Hepatocyte (in vitro differentiated cells): ENCODE data around the gene HOXA11. TPM values are rescaled to one million over a fixed set of nuclear protein-coding genes. Genes with fewer than 3 reads are reported as not detected.

Source experiments
- DNase-seq: peaks from one replicate; pipeline ENCODE4 v3.0.0-alpha.2; 2016; ENCODE audit warnings: low spot score
- H2AFZ ChIP-seq: fragments of 200-600 bp; sonication (generic); 2 replicates; pipeline ENCODE4 v1.6.0; 2016; ENCODE audit warnings: antibody characterized with exemption, mild to moderate bottlenecking
- H3K27ac ChIP-seq: fragments of 200-600 bp; sonication (generic); 2 replicates; pipeline ENCODE4 v1.5.1; 2016; ENCODE audit warnings: mild to moderate bottlenecking
- H3K27me3 ChIP-seq: fragments of 200-600 bp; sonication (generic); 2 replicates; pipeline ENCODE4 v1.6.1; 2016
- H3K36me3 ChIP-seq: fragments of 200-600 bp; sonication (generic); replicated peaks from 2 replicates; pipeline ENCODE4 v1.5.1; 2016; ENCODE audit warnings: low read depth; ENCODE audit not compliant: insufficient read depth
- H3K4me1 ChIP-seq: fragments of 200-600 bp; sonication (generic); 2 replicates; pipeline ENCODE4 v1.5.1; 2016; ENCODE audit warnings: mild to moderate bottlenecking, moderate library complexity; ENCODE audit not compliant: insufficient read depth
- H3K4me2 ChIP-seq: fragments of 200-600 bp; sonication (generic); 2 replicates; pipeline ENCODE4 v1.6.0; 2016
- H3K4me3 ChIP-seq: fragments of 200-600 bp; sonication (generic); 2 replicates; pipeline ENCODE4 v1.5.1; 2016; ENCODE audit warnings: mild to moderate bottlenecking
- H3K79me2 ChIP-seq: fragments of 200-600 bp; sonication (generic); 2 replicates; pipeline ENCODE4 v1.6.0; 2017; ENCODE audit warnings: mild to moderate bottlenecking
- H3K9me2 ChIP-seq: fragments of 200-600 bp; sonication (generic); replicated peaks from 2 replicates; pipeline ENCODE4 v1.6.0; 2017; ENCODE audit warnings: mild to moderate bottlenecking; ENCODE audit not compliant: insufficient read depth
- H3K9me3 ChIP-seq: fragments of 200-600 bp; sonication (generic); 2 replicates; pipeline ENCODE4 v1.5.1; 2016; ENCODE audit warnings: low read depth, mild to moderate bottlenecking
- H4K20me1 ChIP-seq: fragments of 200-600 bp; sonication (generic); 2 replicates; pipeline ENCODE4 v1.6.0; 2016; ENCODE audit warnings: mild to moderate bottlenecking; ENCODE audit not compliant: insufficient read depth, poor library complexity, severe bottlenecking
- CTCF ChIP-seq: fragments of 200-600 bp; sonication (generic); IDR thresholded peaks from 2 replicates; pipeline ENCODE4 v1.5.1; 2016; ENCODE audit warnings: antibody characterized with exemption, mild to moderate bottlenecking; ENCODE audit not compliant: poor library complexity
- EZH2 ChIP-seq: fragments of 200-600 bp; sonication (generic); IDR thresholded peaks from 2 replicates; pipeline ENCODE4 v1.6.1; 2016; ENCODE audit warnings: antibody characterized with exemption, mild to moderate bottlenecking, borderline replicate concordance
- EZH2phosphoT487 ChIP-seq: fragments of 200-600 bp; sonication (generic); IDR thresholded peaks from one replicate; pipeline ENCODE4 v1.6.1; 2018; ENCODE audit warnings: antibody characterized with exemption, mild to moderate bottlenecking, low read depth, moderate library complexity; ENCODE audit not compliant: unreplicated experiment, severe bottlenecking
- WGBS: methylation state at CpG from one replicate; pipeline ENCODE4 v1.1.6; 2016; ENCODE audit warnings: low lambda C conversion rate; ENCODE audit errors: missing lambda C conversion rate; 5-methylcytosine and 5-hydroxymethylcytosine counted together
- polyA plus RNA-seq: library from polyadenylated mRNA; unstranded; fragments of >200 nt; fragmentation: Nextera tagmentation; extraction: Ambion mirVana; gene quantifications from 2 replicates; pipeline ENCODE4 v1.2.1, GENCODE V29; 2016
- total RNA-seq: library from RNA; depleted of rRNA; stranded (reverse); fragments of >200 nt; gene quantifications from 2 replicates; pipeline ENCODE4 v1.2.3, GENCODE V29; 2014

Gene HOXA11
- total and polyA plus RNA-seq, 2 experiments from 2014 or later = 6.4 to 7.6 TPM

- TF ChIP-seq EZH2phosphoT487 (no peak), EZH2 (no peak)
- 62% methylated on average over 1 of the region's 1 CpG for WGBS
- Histone ChIP-seq H3K4me3 (no peak overlapping the region), H3K9me3 (no peaks in the 10 kb centered on the region), H3K27ac (no peak overlapping the region), H3K9me2 (no peaks in the 10 kb centered on the region), H4K20me1 (no peaks in the 10 kb centered on the region), H2AFZ (no peak overlapping the region), H3K79me2 (no peaks in the 10 kb centered on the region), H3K4me2 (no peak overlapping the region), H3K36me3 (no peaks in the 10 kb centered on the region), H3K27me3 (peaks cover 97% of the 10 kb centered on the region), H3K4me1 (peaks cover 20% of the 10 kb centered on the region)
- DNase-seq = no peak
These were observed 46.6 kb downstream of the HOXA11 start for GRCh38 chr7:27138472-27138871.

- no peaks in the 10 kb centered on the region for H3K79me2 ChIP-seq
- WGBS = 79% methylated on average over 2 of the region's 2 CpGs
- no peak overlapping the region for H3K4me2 ChIP-seq
- H3K4me3 ChIP-seq = no peak overlapping the region
- H3K9me2 ChIP-seq = no peaks in the 10 kb centered on the region
- DNase-seq = no peak
- no peak overlapping the region for H3K27ac ChIP-seq
- no peaks in the 10 kb centered on the region for H3K9me3 ChIP-seq
- no peaks in the 10 kb centered on the region for H3K36me3 ChIP-seq
- peaks cover 97% of the 10 kb centered on the region for H3K27me3 ChIP-seq
- H2AFZ ChIP-seq = no peak overlapping the region
- no peaks in the 10 kb centered on the region for H4K20me1 ChIP-seq
- H3K4me1 ChIP-seq = peaks cover 15% of the 10 kb centered on the region
- TF ChIP-seq EZH2phosphoT487 (no peak), CTCF (no peak), EZH2 (no peak)
These were observed 47.3 kb downstream of the HOXA11 start for GRCh38 chr7:27137640-27138315.

GRCh38 chr7:27134392-27134791, 50.6 kb downstream of the HOXA11 start:
- Histone ChIP-seq H3K9me2 (no peaks in the 10 kb centered on the region), H3K27me3 (peaks cover 85% of the 10 kb centered on the region), H3K4me2 (no peak overlapping the region), H3K79me2 (no peaks in the 10 kb centered on the region), H2AFZ (no peak overlapping the region), H4K20me1 (no peaks in the 10 kb centered on the region), H3K36me3 (no peaks in the 10 kb centered on the region), H3K27ac (no peak overlapping the region), H3K4me3 (no peak overlapping the region), H3K4me1 (peaks cover 12% of the 10 kb centered on the region), H3K9me3 (no peaks in the 10 kb centered on the region)
- DNase-seq = no peak
- WGBS = 42% methylated on average over 2 of the region's 2 CpGs
- TF ChIP-seq CTCF (no peak), EZH2phosphoT487 (no peak), EZH2 (no peak)

DNA sequence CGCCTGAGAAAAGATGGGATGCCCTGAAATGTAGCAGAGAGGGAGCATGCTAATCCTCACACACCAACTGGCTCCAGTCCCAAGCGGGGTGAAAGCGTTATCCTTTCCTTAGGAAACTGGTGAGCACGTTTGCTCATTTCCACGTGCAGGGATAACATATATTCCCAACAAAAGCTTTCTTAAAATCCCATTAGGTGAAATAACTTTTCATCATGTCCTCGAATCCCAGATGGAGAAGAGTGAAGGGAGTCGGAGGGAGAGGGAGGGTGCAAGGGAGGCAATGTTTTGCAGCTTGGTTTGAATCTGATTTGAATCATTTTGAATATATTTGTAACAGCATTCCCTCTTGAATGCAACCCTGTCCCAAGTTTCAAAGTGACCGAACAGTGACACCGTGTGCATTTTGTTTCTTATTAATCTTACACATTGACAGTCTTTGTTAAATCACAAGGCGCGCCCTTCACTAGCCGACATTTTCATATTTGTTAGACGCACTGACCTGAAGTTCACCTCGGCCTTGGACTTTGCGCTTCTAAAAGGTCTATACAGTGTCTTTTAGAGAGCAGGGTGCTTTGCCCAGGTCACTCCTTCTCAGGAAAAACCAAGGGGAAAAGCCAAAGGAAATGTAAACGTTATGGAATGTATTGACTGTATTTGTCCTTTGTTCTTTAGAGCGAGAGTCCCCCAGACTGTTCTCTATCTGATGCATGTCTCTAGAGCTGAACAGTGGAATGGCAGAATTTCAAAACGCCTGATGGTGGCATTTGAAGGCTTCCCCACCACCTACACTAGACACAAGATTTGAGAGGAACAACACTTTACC, 51.4 kb downstream of the HOXA11 start:
- H3K27ac ChIP-seq = no peak overlapping the region
- H3K27me3 ChIP-seq = peaks cover 85% of the 10 kb centered on the region
- no peaks in the 10 kb centered on the region for H3K9me3 ChIP-seq
- no peaks in the 10 kb centered on the region for H3K79me2 ChIP-seq
- H3K36me3 ChIP-seq = no peaks in the 10 kb centered on the region
- H3K4me2 ChIP-seq = no peak overlapping the region
- H3K9me2 ChIP-seq = no peaks in the 10 kb centered on the region
- no peak for TF ChIP-seq EZH2phosphoT487
- no peak for TF ChIP-seq CTCF
- peak; percentile 31 for TF ChIP-seq EZH2
- DNase-seq = no peak
- H3K4me1 ChIP-seq = peaks cover 10% of the 10 kb centered on the region
- no peaks in the 10 kb centered on the region for H4K20me1 ChIP-seq
- WGBS = 32% methylated on average over 18 of the region's 18 CpGs
- no peak overlapping the region for H2AFZ ChIP-seq
- no peak overlapping the region for H3K4me3 ChIP-seq
